TTC549 (cell line): ENCODE results near the gene PRPF40A.

Experiments
- FAIRE-seq: peaks from 2 replicates; lab custom pipeline; 2012; peaks lifted over from hg19 to GRCh38; lab: Jason Lieb, UNC

The PRPF40A gene

GRCh38 chr2:152649997-152650396 is 67.3 kb downstream of the PRPF40A start:
- no peak for FAIRE-seq

- FAIRE-seq: no peak
These were observed 68.9 kb downstream of the PRPF40A start for GRCh38 chr2:152648336-152648735.

DNA sequence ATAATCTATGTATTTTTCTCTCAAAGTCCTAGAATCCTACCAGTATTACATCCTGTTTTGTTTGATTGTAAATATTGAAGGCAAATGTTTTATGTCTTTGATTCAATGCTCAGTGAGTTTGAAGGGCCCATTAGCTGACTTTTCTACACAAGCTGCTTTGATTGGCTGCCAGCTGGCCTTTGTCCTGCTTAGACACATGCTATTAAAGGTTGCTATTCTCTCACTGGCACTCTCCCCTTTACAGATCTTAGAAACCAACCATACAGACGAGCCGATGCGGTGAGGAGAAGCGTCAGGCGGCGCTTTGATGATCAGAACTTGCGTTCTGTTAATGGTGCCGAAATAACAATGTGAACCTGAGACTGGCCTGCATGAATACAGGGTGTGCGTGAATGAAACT is 69.7 kb downstream of the PRPF40A start:
- FAIRE-seq: no peak

DNA sequence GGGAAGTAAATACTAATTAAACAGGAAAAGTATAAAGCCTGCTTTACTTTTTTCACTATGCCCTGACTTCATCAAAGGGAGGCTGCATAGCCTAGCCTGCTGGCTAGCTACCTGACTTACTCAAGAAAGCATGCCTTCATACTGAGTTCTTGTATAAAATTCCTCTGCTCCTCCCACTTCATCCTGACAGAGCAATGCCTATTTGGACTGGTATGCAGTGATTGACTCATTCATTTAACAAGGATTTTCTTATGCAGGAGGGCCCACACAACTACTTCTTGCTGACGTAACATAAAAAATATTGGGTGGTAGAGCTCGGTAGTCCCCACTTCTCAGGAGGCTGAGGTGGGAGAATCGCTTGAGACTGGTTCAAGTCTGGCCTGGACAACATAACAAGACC is 70.5 kb downstream of the PRPF40A start:
- FAIRE-seq: no peak

DNA sequence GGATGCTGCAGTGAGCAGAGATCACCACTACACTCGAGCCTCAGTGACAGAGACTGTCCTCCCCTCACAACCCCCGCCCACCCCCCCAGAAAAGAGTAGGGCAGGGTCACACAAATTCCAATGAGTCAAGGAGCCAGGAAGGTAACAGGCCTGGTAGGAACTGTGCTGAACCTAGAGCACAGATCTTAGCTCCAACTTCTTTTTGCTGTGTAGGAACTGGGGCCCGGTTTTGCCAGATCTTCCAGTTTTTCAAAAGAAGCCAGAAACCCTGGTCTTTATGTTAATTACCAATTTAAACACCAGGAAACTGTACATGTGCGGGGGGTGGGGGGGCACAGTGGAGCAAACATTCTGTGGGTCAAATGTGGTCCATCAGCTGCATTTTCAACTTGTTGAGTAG is 71.0 kb downstream of the PRPF40A start:
- FAIRE-seq: no peak

GRCh38 chr2:152644189-152644873 is 72.9 kb downstream of the PRPF40A start:
- no peak for FAIRE-seq

DNA sequence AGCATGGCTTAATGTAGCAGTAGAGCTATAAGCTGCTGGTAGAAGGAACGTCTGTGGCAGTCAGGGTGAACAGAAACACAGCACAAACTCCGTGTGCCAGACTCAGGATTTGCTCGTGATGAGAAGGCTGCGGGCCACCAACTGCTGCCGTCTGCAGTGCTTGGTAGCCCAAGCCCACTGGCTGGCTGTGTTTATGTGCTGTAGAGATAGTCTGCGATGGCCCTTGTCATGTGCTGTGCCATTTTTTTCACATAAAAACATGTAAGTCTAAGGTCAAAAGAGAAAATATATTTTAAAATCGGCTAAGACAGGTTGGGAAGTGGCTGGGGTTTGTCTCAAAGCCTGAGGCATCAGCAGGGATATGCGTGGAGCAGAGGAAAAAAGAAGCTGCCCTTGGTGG is 78.7 kb downstream of the PRPF40A start:
- no peak for FAIRE-seq

DNA sequence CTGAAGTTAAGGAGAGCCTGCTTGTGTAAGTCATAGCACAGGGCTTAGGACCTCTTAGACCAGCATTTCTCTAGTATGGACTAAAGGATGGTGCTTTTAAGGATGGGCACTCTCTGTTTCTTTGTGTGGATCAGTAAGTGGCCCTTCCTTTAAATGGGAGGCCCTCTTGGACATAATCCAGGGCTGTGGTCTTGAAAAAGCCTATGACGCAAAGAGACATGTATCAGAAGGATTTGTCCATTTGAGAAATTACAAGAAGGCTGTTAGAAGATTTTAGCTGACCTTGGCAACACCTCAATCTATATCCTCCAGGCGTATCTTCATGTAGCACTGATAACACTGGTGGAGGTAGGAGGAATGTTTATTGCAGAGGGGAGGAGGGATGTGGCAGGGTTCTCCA is 79.2 kb downstream of the PRPF40A start:
- FAIRE-seq: no peak

GRCh38 chr2:152637251-152637650 is 80.0 kb downstream of the PRPF40A start:
- no peak for FAIRE-seq

- no peak for FAIRE-seq
These were observed 81.5 kb downstream of the PRPF40A start for GRCh38 chr2:152635635-152636298.

GRCh38 chr2:152632736-152633135 is 84.5 kb downstream of the PRPF40A start:
- FAIRE-seq: no peak

- FAIRE-seq: no peak
These were observed 86.8 kb downstream of the PRPF40A start for GRCh38 chr2:152630466-152630865.

DNA sequence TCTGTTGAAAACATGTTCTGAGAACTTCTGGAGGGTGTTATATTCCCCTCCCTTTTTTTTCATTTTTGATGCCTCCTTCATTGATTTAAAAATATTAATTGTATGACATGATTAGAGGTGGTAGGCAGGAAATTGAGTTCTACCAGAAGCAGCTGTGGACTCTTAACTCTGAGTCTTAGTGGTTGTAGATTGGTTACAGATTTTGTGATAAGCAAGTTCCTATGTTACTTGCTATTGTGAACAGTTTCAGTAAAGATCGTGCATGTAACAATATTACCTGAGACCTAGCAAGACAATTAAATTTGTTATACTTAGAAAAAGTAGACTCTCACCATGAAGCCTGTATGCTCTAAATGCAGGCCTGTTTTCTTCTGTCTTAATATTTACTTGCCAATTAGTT is 88.1 kb downstream of the PRPF40A start:
- no peak for FAIRE-seq

- peak; percentile 83 for FAIRE-seq
These were observed 89.8 kb downstream of the PRPF40A start for GRCh38 chr2:152627351-152627957.

DNA sequence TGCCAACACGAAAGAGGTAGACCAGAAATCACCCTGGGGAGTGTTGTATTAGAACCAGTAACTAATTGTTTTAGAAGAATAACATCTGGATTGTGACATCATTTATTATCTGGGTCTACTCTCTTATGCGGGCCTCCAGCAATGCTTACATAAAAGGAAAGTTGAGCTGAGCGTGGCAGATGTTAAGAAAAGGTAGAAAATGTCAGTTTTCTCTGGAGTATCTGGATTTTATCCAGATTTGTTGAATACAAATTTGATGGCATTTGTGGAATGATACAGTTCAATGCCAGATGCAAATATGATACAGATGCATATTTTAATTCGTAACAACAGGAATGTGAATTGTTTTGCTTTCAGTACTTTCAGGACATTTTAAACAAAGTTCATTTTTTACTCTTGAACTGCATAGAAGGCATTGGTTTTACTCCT is 90.3 kb downstream of the PRPF40A start:
- no peak for FAIRE-seq

GRCh38 chr2:152624805-152625204 is 92.5 kb downstream of the PRPF40A start:
- FAIRE-seq: no peak

- FAIRE-seq: no peak
These were observed 93.5 kb downstream of the PRPF40A start for GRCh38 chr2:152623775-152624174.

- no peak for FAIRE-seq
These were observed 94.1 kb downstream of the PRPF40A start for GRCh38 chr2:152623076-152623740.

- FAIRE-seq: no peak
These were observed 95.0 kb downstream of the PRPF40A start for GRCh38 chr2:152622219-152622618.

DNA sequence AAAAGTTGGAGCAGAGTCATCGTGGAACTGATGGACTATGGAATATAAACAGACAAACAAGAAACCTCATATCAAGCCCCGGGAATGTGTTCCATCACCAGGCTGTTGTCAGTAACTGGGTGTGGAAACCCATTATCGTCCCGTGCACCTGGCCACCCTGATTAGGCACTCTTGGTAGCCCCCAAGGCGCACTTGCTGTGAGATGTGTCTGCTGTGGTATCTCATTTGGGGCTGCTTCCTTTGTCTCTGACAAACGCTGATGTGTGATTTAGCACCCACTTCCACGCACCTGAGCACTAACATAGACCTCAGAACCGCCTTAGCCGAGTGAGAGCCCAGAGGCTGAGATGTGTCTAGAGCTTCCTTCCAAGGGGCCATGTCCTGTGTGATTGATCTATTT is 96.3 kb downstream of the PRPF40A start:
- FAIRE-seq: no peak

DNA sequence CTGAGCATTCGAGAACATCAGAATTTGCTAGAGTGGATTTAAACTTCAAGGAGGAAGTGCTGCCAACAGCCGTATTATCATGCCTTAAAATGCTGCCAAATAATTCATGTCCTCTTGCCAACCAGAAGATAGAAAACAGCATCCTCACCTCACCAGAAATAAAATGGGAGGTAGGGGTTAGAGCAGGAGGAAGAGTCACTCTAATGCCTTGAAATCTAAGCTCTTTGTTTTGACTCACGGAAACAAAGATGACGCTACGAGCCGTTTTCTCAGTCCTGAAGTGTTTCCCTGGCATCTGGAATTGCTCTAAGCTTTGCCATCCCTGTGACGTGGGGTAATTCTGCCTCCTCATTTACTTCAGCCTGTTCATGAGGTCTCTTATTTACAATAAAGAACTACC is 97.1 kb downstream of the PRPF40A start:
- FAIRE-seq: no peak

DNA sequence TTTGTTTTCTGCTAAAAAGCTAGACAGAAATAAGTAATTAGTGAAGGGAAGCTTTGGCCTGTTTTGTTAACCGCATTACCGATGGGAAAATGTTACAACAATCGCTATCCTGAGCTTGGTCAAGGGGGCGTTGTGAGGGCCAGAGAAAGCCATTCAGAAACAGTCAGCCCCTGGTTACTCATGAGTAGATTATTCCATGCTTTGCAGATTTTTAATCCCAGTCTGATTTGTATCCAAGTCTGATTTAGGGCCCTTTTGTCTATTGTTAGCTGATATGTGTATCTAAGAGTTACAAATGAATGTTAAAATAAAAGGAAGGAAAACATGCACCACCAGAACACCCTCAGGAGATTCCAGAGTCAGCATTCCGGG is 99.1 kb downstream of the PRPF40A start:
- FAIRE-seq: no peak
